ENCODE data around the gene DOCK1.
"Not testable (repeated sequence)": the region's sequence is repeated elsewhere in the genome, so short reads cannot be mapped to it uniquely, and the experiment has no call there.

Gene DOCK1

DNA sequence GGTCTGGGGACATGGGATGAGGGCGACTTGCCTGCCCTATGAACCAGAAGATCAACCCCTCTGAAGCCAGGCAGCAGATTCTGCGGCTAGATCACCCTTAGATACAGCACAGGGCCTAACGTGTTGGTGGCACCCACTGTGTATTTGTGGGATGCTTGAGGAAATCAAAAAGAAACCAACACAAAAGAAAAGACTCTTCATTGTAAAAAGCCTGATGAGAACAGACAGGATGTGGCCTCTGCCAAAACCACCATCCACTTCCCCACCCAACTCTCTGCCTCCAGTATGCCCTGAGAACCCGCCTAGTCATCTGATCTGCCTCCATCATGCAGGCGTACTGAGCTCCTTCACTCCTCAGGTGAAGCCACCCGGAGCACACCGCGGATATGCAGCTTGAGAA, 388.4 kb downstream of the DOCK1 start:
- no peak for DNase-seq

DNA sequence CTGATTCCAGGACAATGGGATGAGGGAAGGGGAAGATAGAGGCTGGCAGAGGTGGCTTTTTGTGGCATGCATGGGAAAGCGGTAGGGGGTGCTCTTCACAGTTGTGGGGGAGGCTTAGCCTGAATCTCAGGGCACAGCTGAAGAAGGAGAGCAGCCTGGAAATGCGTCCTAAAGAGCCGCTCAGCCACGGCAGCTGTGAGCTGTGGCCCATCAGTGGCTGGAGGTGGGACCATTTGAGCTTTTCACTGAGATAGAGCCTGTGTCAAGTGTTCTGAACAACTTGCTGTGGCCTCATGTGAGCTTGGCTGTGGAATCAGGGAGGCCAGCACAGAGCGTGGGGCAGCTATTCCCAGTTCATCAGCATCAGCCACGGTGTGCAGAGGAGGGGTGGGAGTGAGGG, 391.5 kb downstream of the DOCK1 start:
- DNase-seq = peak; percentile 66

DNA sequence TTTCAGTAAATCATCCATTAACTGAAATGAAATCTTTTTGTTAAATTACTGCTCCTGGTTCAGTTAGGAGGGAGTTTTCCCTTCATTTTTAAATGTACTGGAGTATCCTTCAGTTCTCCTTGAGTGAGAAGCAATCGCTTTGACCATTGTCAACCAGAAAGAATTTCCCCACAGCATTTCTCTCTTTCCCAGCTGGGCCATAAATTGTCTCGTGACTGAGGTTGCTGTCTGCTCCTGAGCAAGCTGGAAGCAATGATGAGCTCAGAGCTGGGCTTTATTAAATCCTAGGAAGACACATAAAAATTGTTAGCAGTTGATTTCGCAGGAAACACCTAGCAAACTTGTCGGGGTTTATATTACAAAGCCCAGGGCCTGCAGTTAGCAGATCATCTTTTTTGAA, 393.2 kb downstream of the DOCK1 start:
- no peak for DNase-seq

DNA sequence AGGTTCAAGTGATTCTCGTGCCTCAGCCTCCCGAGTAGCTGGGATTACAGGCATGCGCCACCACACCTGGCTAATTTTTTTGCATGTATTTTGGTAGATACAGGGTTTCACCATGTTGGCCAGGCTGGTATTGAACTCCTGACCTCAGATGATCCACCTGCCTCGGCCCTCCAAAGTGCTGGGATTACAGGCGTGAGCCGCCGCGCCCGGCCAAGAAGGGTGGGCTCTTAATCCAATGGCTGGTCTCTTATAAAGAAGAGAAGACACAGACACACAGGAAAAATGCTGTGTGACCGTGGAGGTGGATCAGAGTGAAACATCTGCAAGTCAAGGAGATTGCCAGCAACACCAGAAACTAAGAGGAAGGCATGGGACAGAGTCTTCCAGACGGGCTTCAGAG, 394.0 kb downstream of the DOCK1 start:
- not testable (repeated sequence) for DNase-seq

DNA sequence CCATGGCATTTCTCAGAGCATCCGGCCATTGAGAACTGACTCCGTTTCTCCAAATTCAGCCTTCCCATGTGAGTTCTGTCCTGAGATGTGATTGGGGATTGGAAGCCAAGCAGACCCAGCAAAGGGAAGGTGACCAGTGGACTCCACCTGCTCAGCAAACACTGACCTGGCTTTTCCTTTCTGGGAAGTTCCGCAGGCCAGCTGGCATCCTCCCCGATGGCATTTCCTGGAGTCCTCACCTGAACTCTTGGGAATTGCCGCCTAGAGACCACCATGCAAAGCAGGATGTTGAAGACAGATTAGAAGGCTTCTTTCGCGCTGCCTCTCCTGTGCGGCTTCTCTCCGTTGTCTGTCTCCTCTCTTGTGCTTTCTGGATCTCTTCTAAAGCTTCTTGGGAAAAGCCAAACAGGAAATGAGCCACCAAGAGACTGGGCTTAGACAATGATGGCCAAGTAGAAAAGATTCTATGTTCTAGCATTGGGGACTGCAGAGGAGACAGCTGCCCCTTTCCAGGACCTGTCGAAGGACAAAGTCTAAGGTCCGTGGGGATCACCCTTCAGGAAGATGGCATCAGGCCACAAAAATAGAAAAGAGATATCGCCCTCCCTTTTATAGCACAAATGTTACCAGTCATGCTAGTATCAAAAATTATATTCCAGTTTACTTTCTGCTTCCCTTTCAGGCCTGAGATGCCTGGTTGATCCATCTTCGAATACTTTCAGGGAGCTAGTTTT, 394.9 kb downstream of the DOCK1 start:
- DNase-seq = no peak

DNA sequence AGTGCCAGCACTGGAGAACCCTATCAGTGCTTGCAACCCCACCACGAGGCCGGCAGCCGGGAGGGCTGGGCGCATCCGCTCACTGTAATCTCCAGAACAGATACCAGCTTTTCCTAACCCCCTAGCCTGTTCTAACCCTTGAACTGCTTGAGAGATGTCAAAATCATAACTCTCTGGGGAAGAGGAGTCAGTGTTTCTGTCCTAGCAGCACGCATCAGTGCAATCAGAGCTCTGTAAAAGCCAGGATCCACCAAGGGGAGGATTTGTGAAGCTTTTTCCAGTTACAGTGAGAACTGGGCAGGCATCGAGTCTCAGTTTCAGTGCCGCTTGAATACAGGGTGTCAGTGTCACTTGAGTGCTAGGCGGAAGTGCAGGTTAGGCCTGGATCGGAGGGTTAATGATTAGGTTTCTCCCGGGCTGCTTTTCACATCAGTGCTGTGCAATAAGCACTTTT, 395.7 kb downstream of the DOCK1 start:
- no peak for DNase-seq

DNA sequence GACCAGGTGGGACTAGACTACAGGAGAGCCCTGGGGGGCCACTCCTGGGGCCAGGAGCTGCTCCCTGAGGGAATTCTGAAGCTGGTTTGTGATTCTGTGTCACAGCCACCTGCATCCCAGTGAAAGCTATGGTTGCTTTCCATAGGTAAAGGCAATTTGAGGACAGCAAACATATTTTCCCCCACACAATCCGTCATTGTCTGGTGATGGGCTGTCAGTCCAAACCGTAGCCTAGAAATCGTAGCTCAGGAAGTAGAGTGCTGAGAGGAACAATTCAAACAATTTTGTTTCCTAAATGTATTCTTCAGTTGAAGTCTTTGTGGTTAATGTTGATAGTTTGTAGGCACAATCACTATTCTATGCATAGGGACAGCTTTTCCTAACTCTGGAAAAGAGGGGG, 397.1 kb downstream of the DOCK1 start:
- DNase-seq = peak; percentile 50

DNA sequence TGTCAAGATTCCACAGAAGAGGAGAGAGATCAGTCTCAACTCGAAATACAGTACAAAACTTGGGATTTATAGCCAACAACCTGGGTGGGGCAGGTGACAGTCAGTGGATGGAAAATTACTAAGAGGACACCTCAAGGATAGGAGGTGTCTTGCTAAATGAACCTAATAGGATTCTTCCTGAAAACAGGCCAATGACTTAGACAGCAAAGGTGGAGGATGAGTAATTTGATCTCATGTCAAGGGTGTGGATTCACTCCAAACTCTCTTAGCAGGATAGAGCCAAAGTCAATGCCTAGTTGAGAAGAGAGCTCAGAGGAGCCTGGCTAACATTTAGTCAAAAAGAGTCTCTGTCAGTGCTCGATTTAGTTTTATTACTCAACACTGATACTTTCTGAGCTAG, 397.9 kb downstream of the DOCK1 start:
- DNase-seq = no peak

DNA sequence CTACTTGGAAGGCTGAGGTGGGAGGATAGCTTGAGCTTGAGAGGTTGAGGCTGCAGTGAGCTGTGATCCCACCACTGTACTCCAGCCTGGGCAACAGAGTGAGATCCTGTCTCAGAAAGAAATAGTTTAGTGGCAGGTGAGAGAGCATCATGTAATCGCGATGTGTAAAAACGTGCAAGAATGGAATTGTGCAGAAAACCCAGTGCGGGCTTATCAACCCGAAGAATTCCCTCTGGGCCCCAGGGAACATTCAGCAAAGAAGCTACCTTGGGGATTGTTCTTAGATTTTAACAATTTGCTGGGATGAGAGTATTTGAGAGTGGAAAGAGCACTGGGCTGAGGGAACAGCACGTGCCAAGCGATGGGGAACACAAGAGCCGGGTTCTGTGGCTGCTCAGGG, 398.5 kb downstream of the DOCK1 start:
- DNase-seq = no peak

DNA sequence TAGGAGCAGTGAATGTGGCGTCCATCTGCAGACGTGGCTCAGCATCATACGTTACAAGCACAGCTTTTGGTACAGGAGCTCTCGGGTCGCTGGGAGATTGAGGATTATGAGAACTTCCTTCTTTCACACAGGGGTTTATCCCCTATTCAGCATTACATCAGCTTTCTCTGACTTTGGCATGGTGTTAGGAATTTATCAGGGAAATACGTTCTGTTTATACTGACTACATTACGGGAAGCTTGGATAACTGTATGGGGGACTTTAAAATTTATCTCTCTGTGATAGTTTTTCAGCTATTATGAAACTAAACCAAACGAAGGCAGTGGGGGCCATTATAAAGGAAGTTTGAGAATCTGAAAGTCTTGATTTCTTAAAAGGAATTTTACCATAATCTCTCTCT, 401.3 kb downstream of the DOCK1 start:
- DNase-seq = no peak

DNA sequence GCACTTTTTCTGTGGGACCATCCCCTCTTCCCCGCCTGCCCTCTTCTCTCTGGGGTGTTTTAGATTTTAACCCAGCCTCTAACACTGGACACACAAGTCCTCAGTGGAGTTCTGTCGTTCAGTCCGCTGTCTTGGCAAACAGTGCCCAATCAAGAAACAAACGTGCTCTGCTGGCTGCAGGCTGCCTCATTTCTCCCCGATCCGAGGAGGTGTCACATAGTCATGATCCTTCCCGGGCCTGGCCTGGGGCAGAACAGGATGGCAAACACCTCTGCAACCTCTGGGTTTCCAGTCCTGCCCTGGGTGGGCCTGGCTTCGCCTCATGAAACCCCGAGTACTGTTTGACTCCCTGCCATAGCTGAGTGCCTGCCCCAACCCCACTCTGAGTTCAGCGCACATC, 402.1 kb downstream of the DOCK1 start:
- no peak for DNase-seq

DNA sequence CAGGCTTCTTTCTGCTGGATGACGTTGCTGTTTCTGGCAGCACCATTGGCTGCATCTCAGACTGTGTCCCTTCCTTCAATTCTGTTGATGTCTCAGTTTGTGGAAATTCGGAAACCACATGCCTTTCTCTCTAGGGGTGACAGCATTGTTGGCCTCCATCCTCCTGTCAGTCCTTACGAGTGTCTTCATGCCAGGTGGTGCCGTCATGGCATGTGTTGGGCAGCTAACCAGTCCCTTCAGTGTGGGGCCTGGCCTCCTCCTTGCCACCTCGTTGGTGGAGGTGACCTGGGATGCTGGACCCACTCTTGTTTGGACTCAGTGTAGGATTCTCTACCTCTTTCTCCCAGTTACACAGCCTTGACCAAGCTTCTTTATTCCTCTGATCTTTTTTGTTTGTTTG, 402.8 kb downstream of the DOCK1 start:
- DNase-seq = no peak

DNA sequence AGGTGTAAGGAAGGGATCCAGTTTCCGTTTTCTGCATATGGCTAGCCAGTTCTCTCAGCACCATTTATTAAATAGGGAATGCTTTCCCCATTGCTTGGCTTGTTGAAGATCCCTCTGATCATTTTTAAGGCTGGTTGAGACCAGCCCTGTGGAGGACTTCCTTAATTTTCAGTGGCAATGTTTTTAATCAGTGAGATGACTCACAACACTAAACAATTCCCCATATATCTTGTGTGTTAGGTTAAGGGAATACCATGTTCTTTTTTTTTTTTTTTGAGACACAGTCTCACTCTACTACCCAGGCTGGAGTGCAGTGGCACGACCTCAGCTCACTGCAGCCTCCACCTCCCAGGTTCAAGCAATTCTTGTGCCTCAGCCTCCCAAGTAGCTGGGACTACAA, 404.4 kb downstream of the DOCK1 start:
- DNase-seq = not testable (repeated sequence)

DNA sequence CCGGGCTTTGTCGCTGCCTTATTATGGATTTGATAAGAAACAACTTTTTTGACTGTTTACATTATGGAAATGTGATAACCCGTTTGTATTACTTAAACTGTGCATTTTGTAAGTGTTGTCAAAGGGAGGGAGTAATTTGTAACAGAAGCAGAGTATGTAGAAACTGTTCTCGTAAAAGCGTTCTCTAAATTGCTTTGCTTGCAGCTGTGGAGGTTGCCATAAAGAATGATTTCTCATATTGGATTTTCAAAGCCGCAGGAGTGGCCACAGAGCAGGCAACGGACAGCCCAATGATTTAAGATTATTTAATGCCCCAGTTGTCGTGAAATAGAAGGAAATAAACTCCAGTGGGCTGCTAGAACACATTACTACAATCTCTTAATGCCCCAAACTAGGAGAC, 405.2 kb downstream of the DOCK1 start:
- no peak for DNase-seq

DNA sequence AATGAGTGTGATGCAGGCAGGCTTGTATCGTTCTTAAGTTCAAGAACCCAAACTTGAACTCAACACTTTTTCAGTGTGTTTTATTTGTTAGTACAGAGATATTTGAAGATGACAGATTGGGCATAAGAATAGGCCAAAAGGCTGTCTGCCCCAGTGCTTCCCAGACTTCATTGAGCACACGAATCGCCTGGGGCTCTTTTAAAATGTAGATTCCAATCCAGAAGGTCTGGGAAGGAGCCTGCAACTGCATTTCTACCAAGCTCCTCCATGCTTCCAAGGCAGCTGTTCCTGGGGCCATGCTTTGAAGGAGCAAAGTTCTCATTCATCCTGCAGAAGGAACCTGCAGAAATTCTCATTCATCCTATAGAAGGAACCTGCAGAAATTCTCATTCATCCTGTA, 405.7 kb downstream of the DOCK1 start:
- DNase-seq = no peak

DNA sequence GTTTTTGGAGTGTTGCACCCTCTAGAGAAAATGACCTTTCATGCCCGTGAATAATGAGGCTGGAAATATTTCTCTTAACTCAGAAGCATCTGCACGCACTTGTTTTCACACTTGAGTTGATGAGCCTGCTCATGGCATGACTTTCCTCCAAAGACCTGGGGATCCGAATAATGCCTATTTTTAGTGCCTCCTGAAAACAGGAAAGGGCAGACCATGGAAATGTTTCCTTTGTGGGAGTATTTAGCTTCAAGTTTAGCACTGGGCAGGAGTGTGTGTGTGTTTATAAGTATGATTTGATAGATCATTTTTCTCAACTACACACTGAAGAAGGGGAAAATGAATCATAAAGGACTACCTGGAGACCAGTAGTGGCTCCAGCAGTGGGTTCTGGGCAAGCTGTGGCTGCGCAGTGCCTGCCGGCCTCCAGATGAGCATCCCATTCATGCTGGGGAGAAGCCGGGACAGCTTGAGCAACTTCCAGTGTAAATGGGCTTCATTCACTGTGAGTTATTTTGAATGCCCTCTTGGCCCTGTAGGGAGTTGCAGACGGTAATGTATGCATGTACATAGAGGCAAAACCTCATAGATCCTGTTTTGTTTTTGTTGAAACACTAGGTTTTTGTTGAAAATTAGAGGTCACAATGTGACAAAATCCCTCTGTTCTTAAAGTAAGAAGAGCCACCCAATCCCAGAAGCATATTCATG, 408.9 kb downstream of the DOCK1 start:
- peak; percentile 41 for DNase-seq

DNA sequence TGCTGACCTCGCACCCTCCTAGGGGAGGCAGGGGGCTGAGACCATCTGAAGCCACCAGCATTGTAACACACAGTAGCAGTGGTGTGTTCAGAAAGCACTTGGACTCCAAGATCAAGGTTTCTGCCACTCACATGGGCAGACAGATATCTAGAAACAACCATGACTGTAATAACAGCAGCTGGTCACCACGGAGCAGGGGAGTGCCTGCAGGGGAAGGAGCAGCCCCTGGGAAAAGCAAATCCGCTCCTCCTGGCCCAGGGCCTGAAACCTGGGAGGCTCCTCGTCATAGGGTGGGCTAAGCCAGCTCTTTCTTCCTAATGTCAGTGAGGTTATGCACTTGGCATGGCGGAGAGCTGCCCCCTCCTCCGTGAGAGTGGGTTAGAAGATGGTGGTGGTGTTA, 409.6 kb downstream of the DOCK1 start:
- DNase-seq = no peak

DNA sequence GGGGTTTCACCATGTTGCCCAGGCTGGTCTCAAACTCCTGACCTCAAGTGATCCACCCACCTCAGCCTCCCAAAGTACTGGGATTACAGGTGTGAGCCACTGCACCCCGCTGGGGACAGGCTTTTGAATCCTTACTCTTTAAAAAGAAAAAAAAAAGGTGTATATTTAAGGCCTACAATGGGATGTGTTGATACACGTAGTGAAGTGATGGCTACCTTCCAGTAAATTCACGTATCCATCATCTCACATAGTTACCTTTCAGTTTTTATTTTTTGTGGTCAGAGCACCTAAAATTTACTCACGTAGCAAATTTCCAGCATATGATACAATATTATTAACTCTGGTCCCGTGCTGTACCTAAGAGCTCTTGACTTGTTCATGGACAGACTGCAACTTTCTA, 410.7 kb downstream of the DOCK1 start:
- no peak for DNase-seq

DNA sequence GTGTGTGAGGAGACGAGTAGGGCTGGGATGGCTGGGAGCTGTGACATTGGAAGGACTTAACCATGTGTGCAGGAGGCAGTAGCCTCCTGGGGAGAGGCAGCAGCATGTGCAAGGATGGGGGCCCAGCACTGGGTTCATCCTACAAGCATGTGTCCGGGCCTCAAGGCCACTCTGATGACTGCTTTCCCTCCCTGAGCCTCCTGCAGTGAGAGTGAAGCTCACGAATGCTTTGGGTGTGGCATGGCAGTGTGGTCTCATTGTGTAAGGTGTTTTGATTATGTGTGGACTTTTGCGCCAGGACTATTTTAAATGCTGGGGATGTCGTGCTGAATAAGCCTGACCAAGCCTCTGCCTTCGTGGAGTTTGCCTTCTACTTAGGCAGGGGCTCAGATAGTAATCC, 413.2 kb downstream of the DOCK1 start:
- no peak for DNase-seq

DNA sequence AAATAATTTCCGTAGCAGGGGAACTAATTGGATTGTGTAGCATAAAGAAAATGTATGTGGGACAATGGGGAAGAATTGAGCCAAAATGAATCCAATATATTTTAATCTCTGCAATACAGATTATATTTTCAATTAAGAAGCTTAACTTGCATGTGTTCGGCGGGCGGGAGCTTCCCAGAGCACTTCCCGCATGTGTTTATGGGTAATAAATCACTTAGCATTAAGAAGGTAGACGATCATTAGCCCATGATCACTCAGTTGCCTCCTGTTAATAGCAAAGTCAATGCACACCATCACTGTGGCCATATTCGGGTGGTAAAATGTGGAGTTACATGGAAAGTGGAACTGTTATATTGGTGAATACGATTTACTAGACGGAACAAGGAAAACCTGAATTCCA, 414.0 kb downstream of the DOCK1 start:
- DNase-seq = no peak

DNA sequence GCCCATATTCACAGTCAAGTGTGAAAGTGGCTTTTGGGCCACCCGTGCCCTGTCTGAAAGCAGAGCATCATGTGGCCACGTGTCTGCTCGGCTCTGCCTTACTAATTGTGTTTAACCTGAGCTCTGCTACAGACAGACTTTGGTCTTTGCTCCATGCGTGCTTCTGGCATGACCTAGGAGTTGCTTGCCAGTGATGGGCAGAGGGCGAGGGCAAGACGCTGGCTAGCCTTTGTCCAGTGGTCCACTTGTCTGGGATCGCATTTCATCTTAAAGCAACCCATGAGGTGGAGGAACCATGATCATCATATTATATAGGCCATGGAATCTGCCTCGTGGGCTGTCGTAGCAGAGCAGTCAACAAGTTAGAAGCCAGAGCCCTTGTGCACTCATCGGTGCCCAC, 414.5 kb downstream of the DOCK1 start:
- DNase-seq = no peak

DNA sequence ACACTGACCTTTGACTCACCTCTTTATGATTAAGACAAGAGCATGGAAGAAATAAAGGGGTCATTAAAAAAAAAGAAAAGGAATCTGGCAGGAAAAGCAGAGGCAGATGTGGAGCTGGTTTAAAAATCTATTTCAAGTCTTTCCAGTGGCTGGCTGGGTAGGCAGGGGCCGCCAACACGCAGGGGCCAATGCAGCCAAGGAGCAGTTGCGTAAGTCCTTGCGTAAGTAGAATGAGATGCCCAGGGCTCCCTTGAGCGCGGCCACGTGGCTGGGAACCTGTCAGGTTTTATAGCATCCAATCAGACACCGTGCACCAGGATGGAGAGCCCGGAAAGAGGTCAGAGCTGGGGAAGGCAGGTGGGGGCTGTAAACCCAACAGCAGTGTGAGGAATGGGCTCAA, 414.9 kb downstream of the DOCK1 start:
- no peak for DNase-seq

DNA sequence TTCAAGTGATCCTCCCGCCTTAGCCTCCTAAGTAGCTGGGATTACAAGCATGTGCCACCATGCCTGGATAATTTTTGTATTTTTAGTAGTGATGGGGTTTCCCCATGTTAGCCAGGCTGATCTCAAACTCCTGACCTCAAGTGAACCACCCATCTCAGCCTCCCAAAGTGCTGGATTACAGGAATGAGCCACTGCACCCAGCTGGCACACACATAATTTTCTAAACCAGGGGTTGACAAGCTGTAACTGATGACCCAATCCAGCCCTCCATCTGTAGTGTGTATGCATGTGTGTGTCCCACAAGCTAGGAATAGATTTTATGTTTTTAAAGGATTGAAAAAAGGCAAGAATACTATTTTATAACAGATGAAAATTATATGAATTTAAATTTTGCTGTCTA, 417.1 kb downstream of the DOCK1 start:
- no peak for DNase-seq

DNA sequence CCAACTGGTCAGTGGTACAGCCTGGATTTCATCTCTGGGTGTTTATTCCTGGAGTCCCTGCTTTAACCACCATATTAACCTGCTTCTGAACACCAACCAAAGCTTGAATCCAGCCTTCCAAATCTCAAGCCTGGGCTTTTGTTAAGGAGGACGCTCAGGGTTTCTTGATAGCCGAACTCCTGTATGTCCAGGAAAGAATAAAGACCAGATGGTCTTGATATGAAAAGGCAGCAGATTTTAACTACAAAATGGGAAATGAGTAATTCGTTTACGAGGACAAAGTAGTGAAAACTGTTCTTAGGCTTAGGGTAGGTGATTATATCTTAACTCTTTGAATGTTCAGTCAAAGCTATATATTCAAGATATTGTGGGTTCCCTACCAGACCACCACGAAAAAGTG, 420.3 kb downstream of the DOCK1 start:
- no peak for DNase-seq

DNA sequence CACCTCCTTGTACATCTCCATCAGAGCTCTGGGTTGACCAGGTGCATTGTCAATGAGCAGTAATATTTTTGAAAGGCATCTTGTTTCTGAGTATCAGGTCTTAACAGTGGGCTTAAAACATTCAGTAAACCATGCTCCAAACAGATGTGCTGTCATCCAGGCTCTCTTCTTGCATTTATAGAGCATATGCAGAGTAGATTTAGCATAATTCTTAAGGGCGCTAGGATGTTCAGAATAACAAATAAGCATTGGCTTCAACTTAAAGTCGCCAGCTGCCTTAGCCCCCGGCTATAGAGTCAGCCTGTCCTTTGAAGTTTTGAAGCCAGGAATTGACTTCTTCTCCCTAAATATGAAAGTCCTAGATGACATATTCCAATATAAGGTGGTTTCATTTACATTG, 421.7 kb downstream of the DOCK1 start:
- no peak for DNase-seq

Measured in NCI-H345 (cell line).